GM19023 (cell line): ENCODE data around the gene DLX4.

Source experiments
- ATAC-seq: cut with Tn5 transposase; IDR thresholded peaks from one replicate; pipeline ENCODE4 v1.9.1; 2021; ENCODE audit warnings: mild to moderate bottlenecking, moderate library complexity; ENCODE audit not compliant: unreplicated experiment

DLX4 gene

DNA sequence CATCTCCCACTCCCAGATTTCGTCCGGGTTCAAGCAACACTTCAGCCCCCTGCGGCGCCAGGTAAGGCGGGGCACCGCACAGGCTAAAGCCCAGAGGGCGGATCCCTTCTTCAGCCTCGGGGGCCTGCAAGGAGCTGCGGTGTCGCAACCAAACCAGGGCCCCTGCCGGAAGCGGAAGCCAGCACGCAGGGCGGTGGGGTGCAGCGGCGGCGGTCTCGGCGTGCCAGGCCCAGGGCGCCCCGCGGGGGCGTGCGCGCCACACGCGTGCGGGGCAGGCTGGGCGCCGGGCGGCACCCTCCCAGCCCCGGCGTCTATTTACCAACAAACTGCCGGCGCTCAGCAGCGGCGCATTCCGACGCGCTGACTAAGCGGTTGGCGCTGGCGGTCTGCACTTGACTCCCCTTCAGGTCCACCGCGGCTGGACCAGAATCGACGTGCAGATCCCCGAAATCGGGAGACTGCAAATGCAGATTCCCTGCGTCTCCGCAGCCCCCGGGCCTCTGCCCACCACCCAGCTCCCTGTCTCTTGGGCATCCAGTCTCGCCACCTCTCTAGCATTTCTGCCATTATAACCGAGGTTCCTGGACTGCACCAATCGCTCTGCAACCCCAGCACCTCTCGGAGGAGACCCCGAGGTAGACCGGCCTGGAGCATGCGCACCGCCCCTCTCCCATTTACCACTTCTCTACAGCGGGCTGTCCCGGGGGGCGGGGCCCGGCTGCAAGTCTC, 421 bp upstream of the DLX4 start:
- no peak for ATAC-seq

DNA sequence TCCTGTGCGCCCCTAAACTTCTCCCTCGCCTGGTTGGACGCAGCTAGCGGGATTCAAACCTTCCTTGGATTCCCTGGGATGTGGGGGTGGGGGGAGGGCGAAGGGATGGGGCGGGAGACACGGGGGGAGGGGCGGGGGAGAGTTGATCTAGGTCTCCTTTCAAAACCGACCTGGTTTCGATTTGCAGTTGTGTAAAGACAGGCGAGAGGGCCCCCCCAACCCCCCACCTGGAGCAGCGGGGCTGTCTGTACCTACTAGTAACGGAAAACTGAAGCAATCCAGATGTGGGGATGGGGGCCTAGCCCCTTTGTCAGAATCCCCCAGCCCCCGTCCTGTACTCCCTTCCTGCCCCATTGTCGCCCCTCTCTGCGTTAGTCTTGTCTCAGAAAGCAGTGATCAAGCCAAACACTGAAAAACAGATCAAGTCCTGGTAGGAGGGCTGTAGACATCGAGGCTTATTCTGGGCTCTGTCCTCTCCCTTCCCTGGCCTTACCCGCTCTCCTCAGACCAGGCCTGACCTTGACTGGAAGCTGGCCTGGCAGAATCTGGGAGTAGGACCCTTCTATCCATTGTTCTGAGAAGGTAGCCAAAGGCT, 902 bp downstream of the DLX4 start:
- no peak for ATAC-seq

DNA sequence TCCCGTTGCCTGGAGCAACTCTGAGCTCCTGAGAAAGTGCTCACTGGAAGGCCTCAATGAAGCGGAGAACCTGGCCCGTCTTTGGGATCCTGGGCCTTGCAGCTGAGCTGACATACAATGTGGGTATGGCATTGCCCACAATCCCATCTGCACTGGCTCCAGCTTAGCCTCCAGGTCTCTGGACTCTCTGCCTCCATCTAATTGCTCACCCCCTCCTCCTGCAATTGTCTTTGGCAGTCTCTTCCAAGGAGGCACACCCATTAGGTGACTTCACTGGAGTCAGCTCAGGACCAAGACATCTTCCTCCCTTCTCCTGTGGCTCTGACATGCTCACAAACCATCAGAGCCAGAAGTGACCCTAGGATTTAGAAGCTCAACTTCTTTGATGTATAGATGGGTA, 1.5 kb downstream of the DLX4 start:
- ATAC-seq, result no peak

GRCh38 chr17:49971199-49971847, 2.3 kb downstream of the DLX4 start:
- no peak for ATAC-seq

- no peak for ATAC-seq
Observed at GRCh38 chr17:49971848-49972485, 3.0 kb downstream of the DLX4 start.

- no peak for ATAC-seq
Observed at GRCh38 chr17:49972486-49973270, 3.7 kb downstream of the DLX4 start.

DNA sequence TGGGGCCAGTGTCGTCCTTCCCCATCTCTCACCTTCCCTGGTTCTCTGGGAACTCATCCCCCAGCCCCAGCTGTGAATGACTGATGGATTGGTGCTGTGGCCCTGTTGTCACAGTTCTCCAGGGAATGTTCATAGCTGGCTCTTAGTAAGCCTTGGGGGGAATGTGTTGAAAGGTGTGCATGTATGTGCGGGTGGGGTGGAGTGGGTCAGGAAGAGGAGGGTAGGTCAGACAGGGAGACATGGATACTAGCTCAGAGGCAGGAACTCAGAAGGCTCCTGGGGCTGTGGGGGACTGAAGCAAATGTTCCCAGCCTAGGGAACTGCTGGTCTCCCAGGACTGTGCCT, 4.3 kb downstream of the DLX4 start:
- no peak for ATAC-seq

GRCh38 chr17:49975531-49975930, 6.5 kb downstream of the DLX4 start:
- no peak for ATAC-seq

DNA sequence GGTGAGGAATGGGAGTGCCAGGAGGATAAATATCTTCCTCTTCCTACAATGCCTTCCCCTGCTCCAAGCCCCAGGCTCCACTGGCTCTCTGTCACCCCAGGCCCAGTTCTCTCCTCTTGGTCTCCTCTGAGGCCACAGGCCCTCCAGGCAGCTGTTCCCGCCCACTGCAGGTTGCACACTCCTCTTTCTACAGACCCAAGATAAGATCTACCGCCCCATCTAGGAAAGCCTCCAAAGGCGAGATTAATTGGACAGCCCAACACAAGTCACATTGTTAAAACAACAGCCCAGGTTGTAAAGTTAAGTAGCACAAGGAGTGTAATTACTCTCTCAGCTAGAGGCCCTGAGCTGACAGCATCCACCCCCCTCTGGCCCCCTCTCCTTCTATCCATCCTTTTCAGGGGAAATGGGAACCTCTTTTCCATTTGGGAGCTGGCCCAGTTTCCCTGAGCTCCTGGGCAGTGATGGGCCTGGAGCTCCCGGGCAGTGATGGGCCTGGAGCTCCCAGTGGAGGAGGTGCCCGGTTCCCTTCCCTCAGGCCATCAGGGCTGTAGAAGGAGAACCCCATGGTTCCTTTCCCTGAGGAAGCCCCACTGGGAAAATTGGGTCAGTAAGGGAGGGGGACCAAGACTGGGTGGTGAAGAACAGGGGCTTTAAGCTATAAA, 7.3 kb downstream of the DLX4 start:
- no peak for ATAC-seq

DNA sequence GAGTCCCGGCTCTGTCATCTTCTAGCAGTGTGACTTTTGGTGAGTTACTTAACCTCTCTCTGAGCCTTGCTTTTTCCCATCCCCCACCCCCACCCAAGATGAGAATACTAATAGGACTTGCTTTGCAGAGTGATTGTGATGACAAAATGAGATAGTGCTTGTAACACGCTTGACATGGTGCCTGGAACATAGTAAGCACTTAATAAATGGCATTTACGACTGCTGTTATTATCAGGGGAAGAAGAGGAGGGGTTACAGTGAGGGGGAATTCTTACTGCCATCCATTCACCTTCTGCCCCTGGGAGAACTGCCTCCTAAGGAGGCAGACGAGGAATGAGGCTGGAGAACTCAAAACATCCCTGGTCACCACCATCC, 7.8 kb downstream of the DLX4 start:
- ATAC-seq, result no peak

DNA sequence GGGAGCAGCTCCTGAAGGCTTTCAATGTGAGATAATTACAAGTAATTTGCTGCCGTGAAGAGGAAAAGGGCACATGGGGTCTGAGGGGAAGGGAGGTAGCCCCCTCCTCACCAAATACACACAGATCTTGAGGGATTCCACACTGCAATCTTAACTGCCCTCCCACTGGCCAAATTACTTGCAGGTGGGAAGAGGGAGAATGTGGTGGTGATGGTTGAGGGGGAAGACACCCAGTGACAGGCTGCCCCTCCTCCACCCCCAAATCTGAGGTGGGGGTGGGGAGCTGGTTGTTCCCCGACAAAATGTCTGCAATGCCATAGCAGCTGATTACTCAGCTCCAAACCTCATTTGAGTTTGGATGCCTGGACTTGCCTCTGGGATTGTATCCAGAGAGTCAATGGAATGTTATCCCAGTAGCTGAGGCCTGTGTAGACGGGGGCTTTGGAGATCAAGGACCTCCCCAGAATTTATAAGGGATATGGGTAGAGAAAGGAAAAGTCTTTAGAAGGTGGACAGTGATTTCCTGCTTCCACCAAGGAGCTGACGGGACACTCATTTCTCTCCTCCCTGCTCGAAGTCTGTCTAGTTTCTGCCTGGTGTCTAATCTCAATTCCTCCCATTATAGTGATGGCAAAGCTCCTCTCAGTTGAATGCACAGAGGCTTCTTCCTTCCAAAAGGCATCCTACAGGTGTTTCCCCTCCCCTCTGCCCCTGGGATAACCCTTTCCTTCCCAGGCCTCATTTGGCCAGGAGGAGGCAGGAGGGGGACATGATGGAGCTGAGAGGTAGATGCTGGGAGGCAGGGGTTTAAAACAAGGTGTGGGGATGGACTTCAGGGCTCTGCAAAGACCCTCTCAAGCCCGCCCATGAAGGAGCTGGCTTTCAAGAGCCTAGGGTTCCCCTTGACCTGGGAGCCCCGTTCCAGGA, 8.7 kb downstream of the DLX4 start:
- no peak for ATAC-seq

DNA sequence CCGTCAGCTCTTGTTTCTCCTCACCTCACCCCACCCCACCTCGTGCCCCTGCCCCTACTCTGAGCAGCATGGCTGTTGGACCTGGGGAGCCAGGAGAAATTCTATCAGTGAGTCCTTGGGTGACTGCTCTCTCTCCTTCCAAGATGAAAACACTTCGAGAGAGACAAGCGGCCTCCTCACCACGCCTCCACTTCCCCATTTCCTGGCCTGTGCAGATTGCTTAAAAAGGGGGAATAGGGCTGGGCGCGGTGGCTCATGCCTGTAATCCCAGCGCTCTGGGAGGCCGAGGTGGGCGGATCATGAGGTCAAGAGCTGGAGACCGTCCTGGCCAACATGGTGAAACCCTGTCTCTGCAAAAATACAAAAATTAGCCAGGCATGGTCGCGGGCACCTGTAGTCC, 9.5 kb downstream of the DLX4 start:
- ATAC-seq, result no peak

DNA sequence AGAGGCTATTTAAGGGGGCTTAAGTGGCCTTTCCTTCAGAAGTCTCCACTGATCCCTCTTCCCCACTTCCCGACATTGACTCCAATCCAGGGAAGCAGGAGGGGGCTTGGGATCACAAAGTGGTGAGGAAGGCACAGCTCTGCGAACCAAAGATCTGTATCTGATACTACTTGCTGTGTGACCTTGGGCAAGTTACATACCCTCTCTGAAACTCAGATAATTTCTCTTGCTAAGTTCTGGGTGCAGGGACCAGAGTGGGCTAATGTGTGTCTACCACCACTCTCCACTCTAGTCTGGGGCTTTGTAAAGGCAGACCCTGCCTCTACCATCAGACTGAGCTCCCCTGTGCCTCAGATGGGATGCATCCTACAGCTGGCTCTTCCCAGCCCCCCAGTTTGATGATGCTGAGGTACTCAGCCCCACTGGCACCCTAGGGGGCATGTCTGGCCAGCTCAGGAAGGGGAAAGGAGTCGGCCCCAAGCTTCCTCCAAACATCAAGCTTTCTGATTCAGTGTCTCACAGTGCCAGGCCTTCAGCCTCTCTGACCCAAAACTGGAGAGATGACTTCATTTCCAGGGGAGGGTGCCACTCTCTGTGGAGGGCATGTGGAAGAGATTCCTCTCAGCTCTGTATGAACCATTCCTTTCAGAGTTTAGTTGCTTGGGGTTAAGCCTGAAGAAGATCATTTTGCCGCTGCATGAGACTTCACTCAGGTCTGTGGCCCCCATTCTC, 10.9 kb downstream of the DLX4 start:
- ATAC-seq, result no peak

- ATAC-seq, result no peak
Observed at GRCh38 chr17:49980703-49981197, 11.8 kb downstream of the DLX4 start.

DNA sequence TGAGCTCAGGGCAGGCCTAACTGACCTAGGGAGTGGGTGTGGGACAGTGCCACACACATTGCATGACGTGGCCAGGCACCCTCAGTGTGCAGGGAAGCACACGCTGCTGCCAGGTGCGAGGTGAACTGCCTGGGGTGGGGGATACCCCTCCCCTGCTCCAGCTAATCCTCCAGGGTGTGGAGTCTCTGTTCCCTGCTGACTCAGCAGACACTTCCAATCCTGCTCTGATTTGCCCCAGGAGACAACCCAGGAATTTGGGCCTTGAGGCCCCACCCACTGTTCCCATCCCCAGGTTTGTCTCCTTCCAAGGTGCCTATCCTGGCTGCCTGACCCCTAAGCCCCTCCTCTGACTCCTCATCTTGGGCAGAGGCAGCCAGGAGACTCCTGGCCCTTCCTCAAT, 15.3 kb downstream of the DLX4 start:
- ATAC-seq, result no peak

- no peak for ATAC-seq
Observed at GRCh38 chr17:49984776-49985175, 15.8 kb downstream of the DLX4 start.

- ATAC-seq, result no peak
Observed at GRCh38 chr17:49985310-49985990, 16.5 kb downstream of the DLX4 start.
